Stimulated activated CD4-positive, alpha-beta T cell treated with anti-CD3 and anti-CD28 coated beads, Interleukin-2, amount 100 ng/mL, for 48 hours (primary cell): ENCODE measurements around the gene FDPS.
"Not testable (repeated sequence)": the region's sequence is repeated elsewhere in the genome, so short reads cannot be mapped to it uniquely, and the experiment has no call there.

Source experiments
- DNase-seq, 2 donors: peaks; one replicate each; pipeline ENCODE4 v3.0.0-alpha.2; 2020

FDPS gene

DNA sequence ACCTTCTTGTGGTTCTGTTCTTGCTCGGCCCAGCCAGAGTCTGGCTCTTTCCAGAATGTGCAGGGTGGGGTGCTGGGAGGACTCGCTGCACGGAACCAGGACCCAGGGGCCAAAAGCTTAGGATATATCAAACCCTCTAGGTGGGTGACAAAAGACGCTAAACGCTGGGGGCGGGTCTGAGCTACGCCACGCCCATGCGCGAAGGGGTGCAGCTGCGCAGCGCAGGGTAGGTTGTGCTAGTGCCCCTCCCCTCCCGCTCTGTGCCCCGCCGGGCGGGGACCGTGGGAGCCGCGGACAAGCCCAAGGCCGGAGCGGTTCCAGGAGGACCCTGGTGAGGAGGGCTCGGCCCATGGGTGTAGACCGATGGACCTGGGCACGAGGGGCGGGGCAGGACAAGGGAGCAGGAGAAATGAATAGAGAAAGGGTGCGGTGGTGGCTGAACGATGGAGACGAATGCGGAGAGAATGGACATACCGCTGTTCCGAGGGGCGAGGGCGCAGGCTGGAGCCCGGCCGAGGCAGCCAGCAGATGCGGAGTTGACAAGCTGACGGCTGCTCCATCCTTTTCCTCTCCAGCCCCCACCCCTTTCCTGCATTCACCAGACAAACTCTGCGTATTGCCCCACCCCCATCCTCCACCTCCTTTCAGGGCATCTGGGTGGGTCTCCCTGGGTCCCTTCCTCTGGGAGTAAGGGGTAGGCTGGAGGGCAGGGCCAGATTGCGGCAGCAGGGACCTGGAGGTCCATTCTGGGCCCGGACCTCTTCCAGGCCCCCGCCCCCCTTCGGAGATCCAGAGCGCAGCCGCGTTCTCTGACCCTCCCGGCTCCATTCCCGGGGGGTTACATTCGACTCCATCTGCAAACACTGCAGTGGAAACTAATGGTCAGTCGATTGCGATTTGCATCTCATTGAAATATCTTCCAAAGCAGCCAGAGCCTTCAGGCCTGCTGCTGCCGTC, 12.3 kb downstream of the FDPS start, which contains the start of gene RUSC1:
TSS of gene RUSC1 (plus strand) at position 234 of the 957 bp plus-strand sequence. CDS start 880 bp downstream, outside the sequence.
- DNase-seq, result peak; percentile 64 to 68

DNA sequence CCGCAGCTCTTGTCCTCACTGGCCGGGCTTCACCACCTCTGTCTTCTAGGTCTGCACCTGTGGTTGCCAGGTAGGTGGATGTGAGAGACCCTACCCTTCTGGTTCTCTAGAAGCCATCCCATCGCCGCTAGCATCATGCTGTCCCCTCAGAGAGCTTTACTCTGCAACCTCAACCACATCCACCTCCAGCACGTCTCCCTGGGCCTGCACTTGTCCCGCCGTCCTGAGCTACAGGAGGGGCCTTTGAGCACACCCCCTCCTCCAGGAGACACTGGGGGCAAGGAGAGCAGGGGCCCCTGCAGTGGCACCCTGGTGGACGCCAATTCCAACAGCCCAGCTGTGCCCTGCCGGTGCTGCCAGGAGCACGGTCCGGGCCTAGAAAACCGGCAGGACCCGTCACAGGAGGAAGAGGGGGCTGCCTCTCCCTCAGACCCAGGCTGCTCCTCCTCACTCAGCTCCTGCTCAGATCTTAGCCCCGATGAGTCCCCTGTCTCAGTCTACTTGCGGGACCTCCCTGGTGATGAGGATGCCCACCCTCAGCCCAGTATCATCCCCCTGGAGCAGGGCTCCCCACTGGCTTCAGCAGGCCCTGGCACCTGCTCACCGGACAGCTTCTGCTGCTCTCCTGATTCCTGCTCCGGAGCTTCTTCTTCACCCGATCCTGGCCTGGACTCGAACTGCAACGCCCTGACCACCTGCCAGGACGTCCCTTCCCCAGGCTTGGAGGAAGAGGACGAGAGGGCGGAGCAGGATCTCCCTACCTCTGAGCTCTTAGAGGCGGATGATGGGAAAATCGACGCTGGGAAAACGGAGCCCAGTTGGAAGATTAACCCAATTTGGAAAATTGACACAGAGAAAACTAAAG, 13.2 kb downstream of the FDPS start:
- no peak for DNase-seq

DNA sequence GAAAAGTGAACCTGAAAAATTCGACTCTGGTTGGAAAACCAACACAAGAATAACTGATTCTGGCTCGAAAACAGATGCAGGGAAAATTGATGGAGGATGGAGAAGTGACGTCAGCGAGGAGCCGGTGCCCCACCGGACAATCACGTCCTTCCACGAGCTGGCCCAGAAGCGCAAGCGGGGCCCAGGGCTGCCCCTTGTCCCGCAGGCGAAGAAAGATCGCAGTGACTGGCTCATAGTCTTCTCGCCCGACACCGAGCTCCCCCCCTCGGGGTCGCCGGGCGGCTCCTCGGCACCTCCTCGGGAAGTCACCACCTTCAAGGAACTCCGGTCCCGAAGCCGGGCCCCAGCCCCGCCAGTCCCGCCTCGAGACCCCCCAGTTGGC, 13.9 kb downstream of the FDPS start:
- DNase-seq, result no peak

DNA sequence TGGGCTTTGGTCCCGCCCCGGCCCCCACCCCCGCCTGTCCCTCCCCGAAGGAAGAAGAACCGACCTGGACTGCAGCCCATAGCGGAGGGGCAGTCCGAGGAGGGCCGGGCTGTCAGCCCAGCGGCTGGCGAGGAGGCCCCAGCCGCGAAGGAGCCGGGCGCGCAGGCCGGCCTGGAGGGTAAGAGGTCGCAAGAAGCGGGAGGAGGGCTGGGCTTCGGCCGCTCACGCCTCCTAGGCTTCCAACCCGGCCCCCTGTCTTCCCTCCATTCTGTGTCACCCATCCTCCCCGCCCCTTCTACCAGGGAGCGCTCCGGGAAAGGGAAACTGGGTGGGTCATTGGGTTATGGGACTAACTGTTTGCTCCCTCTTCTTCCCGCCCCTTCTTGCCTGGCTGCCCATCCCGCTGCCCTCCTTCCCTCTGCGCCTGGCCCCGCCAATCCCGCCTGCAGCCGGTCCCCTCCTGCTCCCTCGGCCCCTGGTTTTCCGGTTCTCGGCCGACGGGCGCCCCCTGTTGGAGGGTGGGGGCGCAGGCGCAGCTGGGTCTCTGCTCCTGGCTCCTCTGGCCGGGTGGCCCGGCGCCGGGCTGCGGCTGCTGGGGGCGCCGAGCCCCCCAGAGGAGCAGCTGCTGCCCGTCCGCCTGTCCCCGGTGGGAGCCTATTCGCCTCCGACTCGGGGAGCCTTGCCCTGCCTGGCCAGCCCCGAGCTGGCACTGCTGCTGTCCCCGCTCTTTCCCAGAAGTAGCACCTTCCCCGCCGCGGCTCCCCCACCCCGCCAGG, 14.5 kb downstream of the FDPS start:
- DNase-seq, result peak; percentile 94 to 95

DNA sequence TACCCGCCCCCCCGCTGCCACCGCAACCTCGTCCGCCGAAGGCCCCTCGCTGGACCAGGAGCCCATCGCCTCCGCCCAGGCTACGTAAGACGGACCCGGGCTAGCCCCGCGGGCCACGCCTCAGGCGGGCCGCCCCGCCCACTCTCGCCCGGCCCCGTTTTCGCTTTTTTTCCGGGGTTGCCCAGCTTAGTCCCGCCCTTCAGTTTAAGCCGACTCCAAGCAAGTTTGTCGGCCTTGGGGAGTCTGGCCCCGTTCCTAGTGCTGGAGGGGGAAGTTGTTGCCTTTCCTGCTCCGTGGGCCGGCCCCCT, 15.0 kb downstream of the FDPS start:
- DNase-seq, result peak; percentile 76 to 83

DNA sequence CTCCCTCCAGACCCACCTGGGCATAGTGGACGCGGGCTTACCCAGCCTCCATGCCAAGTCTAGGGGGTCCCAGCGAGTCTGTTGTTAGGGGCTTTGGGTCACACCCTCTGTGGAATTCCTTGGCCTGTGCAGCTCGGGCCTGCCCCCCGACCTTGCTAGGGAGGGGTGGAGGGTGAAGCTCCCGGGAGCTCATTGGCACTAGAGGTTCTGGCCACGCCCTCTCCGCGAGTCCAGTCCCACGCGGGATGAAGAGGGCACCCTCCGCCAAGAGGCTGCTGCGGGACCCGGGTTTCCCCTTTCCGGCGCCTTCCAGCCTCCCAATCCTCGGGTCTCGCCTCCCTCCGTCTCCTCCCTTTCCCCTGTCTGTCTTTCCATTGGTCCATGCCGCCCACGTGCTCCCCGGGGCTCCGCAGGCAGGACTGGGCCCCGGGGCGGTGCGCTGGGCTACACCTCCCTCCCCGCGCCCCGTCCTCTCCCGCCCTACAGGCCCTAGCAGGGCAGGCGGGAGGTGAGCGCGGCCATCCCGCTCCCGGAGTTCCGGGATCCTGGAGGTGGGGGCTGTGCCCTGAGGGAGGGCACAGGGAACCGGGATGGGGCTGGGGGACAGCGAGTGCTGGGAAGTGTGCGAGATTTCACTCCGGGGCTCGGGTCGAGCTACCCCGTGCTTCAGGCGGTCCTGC, 15.5 kb downstream of the FDPS start:
- DNase-seq, result peak; percentile 91

DNA sequence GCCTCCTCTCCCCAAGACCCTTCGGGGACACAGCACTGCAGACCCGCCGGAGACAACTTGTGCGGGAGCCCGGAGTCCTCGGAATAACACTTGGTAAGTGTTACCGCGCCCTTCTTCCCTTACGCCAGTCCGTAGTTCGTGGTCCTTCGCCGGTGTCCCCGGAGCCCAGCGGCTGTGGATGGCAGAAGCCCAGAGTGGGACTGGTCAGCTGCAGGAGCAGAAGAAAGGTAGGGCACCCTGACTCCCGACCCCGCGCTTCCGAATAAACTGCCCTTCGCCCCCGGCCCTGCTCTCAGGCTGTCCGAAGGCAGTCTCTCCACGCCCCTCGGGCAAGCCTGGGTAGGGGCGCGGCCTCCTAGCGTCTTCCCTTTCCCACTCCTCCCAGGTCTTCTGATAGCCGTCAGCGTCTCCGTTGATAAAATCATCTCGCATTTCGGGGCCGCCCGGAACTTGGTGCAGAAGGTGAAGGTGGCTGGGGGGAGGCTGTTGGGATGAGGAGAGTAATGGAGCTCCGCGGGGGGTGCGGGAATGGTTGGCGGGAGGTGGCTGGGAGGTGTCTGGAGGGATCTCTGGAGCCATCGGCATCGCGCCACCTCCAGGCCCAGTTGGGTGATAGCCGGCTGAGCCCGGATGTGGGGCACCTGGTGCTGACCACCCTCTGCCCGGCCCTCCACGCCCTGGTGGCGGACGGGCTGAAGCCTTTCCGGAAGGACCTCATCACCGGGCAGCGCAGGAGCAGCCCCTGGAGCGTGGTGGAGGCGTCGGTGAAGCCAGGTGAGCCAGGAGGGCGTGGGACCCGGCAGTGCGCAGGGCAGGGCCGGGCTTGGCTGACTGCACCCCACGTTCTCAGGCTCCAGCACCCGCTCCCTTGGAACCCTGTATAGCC, 16.3 kb downstream of the FDPS start:
- no peak for DNase-seq

DNA sequence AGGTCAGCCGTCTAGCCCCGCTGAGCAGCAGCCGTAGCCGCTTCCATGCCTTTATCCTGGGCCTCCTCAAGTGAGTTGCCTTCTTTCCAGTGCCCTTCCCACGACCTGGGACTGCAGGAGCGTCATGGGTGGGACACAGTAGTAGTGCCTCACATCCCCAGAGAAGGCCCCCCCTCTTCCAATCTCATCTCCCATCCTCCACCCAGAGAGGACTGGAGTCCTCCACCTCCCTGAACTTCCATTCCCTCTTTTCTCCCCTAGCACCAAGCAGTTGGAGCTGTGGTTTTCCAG, 16.9 kb downstream of the FDPS start:
- no peak for DNase-seq

DNA sequence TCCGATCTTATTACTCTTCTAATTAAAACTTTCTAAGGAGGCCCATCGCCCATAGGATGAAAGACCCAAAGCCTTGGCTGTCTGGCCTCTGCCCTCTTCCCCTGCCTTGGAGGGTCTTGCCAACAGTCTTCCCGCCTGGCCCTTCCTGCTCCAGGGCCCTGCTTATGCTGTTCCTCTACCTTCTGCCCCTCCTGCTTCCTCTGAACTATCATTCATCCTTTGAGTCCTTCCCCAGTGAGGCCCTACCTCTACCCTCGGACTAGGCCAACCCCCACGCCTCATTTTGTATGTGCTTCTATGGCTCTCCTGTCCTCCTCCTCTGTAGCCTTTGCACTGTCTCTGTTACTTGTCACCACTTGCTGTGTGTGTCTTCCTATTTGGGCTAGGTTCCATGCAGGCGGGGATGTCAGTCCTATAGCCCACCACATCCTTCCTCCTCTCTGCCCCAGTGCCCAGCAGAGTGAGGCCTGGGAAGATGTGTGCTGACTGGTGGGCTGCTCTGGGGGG, 17.4 kb downstream of the FDPS start:
- DNase-seq, result no peak

DNA sequence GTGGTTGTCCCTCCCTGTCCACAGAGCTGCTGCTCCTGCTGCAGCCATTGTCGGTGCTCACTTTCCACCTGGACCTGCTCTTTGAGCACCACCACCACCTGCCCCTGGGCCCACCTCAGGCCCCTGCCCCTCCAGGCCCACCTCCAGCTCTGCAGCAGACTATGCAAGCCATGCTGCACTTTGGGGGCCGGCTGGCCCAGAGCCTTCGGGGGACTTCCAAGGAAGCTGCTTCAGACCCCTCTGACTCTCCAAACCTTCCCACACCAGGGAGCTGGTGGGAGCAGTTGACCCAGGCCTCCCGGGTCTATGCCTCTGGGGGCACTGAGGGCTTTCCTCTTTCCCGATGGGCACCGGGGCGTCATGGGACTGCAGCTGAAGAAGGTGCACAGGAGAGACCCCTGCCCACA, 18.0 kb downstream of the FDPS start:
- DNase-seq, result no peak

DNA sequence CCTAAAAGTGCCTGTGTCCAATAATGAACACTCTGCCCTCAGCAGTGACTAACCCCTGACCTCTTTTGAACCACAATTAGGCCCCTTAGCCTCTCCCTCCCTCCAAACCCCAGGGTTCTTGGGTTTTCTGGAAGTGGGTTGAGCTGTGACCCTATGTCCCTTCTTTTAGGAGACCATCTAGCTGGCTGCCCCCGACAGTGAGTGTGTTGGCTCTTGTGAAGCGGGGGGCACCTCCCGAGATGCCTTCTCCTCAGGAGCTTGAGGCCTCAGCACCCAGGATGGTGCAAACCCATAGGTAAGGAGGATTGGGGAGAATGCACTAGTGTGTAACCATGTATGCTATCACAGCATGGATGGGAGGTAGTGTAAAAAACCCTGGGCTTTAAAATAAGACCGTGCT, 19.3 kb downstream of the FDPS start:
- no peak for DNase-seq

DNA sequence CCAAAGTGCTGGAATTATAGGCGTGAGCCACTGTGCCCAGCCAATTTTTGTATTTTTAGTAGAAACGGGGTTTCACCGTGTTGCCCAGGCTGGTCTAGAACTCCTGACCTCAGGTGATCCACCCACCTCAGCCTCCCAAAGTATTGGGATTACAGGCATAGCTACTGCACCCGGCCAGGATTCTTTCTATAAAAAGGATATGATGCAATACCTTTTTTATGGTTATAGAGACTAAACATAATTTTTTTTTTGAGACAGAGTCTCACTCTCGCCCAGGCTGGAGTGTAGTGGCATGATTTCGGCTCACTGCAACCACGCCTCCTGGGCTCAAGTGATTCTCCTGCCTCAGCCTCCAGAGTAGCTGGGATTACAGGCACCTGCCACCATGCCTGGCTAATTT, 20.2 kb downstream of the FDPS start:
- not testable (repeated sequence) for DNase-seq

DNA sequence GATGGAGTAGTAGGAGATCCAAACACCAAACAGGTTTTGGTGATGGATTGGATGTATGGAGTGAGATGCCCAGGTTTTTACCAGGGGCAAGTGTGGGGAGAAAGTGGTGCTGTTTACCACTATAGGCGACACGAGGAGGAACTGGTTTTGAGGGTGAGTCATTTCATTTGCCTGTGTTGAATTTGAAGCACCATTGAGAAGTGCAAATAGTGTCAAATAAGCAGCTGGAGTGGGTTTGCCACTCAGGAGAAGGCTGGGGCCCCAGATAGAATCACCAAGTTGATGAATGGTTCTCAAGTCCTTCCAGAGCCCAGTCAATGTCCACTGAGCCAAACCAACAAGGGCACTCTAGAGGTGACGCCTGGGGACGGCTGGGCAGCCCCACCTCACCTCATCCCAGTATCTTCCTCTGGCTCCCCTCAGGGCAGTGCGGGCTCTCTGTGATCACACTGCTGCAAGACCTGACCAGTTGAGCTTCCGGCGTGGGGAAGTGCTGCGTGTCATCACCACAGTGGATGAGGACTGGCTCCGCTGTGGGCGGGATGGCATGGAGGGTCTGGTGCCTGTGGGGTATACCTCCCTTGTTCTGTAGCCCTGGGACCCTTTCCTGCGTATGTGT, 21.4 kb downstream of the FDPS start:
- DNase-seq, result no peak

DNA sequence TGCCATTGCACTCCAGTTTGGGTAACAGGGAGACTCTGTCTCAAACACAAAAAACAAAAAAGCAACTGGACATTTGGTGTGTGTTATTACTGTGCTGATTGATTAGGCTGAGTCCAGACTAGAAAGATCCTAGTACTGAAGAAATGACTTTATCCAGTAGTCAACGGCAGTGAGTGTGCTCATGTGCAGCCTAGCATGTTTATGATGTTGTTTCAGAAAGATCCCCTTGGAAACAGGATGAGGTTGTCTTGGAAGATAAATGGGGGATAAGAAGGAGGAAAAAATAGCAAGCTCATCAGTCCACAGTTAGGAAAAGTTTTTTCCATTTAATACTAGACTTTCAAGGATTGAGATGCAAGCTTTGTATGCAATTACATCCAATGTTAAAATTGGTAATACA, 26.3 kb downstream of the FDPS start:
- DNase-seq, result no peak

DNA sequence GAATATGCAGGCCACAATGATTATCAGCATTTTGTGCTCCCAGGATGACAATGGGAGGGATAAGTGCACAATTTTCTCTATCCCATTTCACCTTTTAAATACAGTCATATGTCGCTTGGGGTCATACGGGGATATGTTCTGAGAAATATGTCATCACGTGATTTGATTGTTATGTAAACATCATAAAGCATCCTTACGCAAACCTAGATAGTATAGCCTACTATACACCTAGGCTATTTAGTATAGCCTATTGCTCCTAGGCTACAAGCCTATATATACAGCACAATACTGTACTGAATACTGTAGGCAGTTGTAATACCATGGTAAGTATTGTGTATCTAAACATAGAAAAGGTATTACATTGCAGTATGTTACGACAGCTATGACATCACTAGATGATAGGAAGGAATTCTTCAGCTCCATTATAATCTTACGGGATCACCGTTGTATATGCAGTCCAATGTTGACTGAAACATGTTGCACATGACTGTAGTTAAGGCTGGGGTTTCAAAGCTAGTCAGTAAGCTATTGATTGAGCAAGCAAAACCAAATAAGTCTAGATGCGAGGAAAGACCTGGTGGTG, 30.9 kb downstream of the FDPS start:
- no peak for DNase-seq

DNA sequence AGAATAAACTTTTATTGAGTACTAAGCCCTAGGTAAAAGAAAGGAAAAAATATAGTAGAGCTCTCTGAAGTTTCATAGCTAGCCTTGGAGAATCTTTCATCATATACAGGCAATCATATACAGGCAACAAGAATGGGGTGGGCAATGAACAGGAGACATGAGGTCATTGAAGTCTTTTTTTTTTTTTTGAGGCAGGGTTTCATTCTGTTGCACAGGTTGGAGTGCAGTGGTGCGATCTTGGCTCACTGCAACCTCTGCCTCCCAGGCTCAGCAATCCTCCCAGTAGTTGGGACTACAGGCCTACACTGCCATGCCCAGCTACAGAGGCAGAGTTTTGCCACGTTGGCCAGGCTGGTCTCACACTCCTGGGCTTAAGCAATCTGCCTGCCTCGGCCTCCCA, 34.2 kb downstream of the FDPS start:
- no peak for DNase-seq

DNA sequence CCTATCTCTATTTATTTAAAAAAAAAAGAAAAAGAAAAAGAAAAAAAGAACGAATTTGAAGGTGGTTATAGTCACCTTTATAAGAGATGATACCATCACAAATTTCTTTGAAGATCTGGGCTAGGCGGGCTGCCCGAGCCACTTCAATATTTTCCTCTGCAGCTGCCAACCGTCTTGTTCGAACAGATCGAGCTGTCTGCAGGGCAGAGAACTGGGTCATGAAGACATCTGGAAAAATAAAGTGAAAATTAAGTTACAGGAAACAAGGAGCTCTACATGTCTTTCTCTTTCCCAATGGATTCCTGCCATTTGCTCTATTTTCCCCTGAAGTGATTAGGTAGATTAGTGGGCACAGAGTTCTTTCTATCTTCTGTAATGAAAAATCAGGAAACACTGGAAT, 44.0 kb downstream of the FDPS start:
- DNase-seq, result no peak

DNA sequence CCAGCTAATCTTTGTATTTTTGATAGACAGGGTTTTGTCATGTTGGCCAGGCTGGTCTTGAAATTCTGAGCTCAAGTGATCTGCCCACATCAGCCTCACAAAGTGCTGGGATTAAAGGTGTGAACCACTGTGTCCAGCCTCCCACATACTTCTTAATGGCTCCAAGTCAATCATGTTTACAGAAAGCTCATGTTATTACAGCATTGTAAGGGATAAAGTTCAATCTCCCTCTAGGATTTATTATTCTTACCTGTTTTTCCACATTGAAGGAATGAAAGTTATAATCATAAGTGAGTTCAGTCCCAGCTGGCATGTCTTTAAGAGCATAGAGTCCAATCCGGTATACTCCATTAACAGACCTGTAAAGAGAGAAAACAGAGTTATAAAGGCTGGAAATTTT, 51.4 kb downstream of the FDPS start:
- DNase-seq, result no peak
